D721Med (cell line): ENCODE data around the gene RNF220.

Experiments
- DNase-seq: peaks from one replicate; pipeline ENCODE4 v3.0.0; 2011; ENCODE audit warnings: low spot score; ENCODE audit not compliant: insufficient read length
- FAIRE-seq: peaks from 2 replicates; lab custom pipeline; 2011; peaks lifted over from hg19 to GRCh38; lab: Jason Lieb, UNC
- CTCF ChIP-seq: IDR thresholded peaks from 2 replicates; pipeline ENCODE4 v1.5.1; 2012; ENCODE audit warnings: mild to moderate bottlenecking, control low read depth; ENCODE audit not compliant: insufficient read depth; ENCODE audit errors: missing control alignments

RNF220 gene

GRCh38 chr1:44645476-44646244, 240.6 kb downstream of the RNF220 start:
- DNase-seq (no peak), FAIRE-seq (no peak)
- TF ChIP-seq CTCF, result no peak

GRCh38 chr1:44646261-44647110, 241.4 kb downstream of the RNF220 start:
- DNase-seq (no peak), FAIRE-seq (no peak)
- no peak for TF ChIP-seq CTCF

- FAIRE-seq, result no peak
- no peak for TF ChIP-seq CTCF
- DNase-seq, result no peak
These were observed 242.8 kb downstream of the RNF220 start for GRCh38 chr1:44647896-44648295.

- no peak for TF ChIP-seq CTCF
- FAIRE-seq (no peak), DNase-seq (no peak)
These were observed 243.6 kb downstream of the RNF220 start for GRCh38 chr1:44648529-44649250.

GRCh38 chr1:44649788-44650158, 244.7 kb downstream of the RNF220 start:
- no peak for FAIRE-seq
- no peak for DNase-seq
- no peak for TF ChIP-seq CTCF

- FAIRE-seq (no peak), DNase-seq (no peak)
- no peak for TF ChIP-seq CTCF
These were observed 245.2 kb downstream of the RNF220 start for GRCh38 chr1:44650159-44650831.
